H1 (cell line): ENCODE results near the gene STARD8.

Experiments
- CREB1 ChIP-seq: IDR thresholded peaks from 2 replicates; pipeline ENCODE4 v1.6.1; 2012; ENCODE audit warnings: inconsistent platforms
- CTCF ChIP-seq, 3 experiments: IDR thresholded peaks; 1 replicate in 2 of 3; 2 replicates in 1 of 3; pipeline versions ENCODE4 v1.5.1 to v1.6.1; 2011; ENCODE audit warnings: low read length in 3 of 3, mild to moderate bottlenecking in 3 of 3, inconsistent platforms in 2 of 3, low read depth in 1 of 3, moderate library complexity in 1 of 3; ENCODE audit not compliant: insufficient read depth in 1 of 3; ENCODE audit errors: control extremely low read depth in 1 of 3
- EGR1 ChIP-seq: IDR thresholded peaks from 2 replicates; pipeline ENCODE4 v1.6.1; 2011; ENCODE audit warnings: low read depth, low read length, borderline replicate concordance
- EZH2 ChIP-seq: fragments of 200-600 bp; sonication (generic); IDR thresholded peaks from 2 replicates; pipeline ENCODE4 v1.7.1; 2012; ENCODE audit warnings: low read depth, mild to moderate bottlenecking, moderate library complexity, low read length, inconsistent platforms; ENCODE audit not compliant: severe bottlenecking
- GTF2F1 ChIP-seq: IDR thresholded peaks from 2 replicates; pipeline ENCODE4 v1.6.1; 2012; ENCODE audit warnings: low read depth, low read length, improper control_type of control experiment, borderline replicate concordance
- JUN ChIP-seq: IDR thresholded peaks from 2 replicates; pipeline ENCODE4 v1.6.1; 2011; ENCODE audit warnings: low read depth, mild to moderate bottlenecking, improper control_type of control experiment, low read length
- JUND ChIP-seq: IDR thresholded peaks from 2 replicates; pipeline ENCODE4 v1.6.1; 2011; ENCODE audit warnings: mild to moderate bottlenecking, improper control_type of control experiment, low read length
- KDM5A ChIP-seq: fragments of 200-600 bp; IDR thresholded peaks from 2 replicates; pipeline ENCODE4 v1.7.1; 2012; ENCODE audit warnings: mild to moderate bottlenecking, low read length, inconsistent platforms, mixed read lengths
- TCF12 ChIP-seq: IDR thresholded peaks from 2 replicates; pipeline ENCODE4 v1.6.1; 2011; ENCODE audit warnings: low read depth, mild to moderate bottlenecking, low read length
- YY1 ChIP-seq: IDR thresholded peaks from 2 replicates; pipeline ENCODE4 v1.6.1; 2011; ENCODE audit warnings: low read depth, mild to moderate bottlenecking, low read length

GRCh38 chrX:68671221-68671620, 23.8 kb downstream of the STARD8 start:
- no peak for TF ChIP-seq CTCF (IDR thresholded peaks at IDR 0.05; ENCODE audit: control extremely low read depth in 1 of 3, insufficient read depth in 1 of 3, low read depth in 1 of 3, low read length in 3 of 3)
- TF ChIP-seq JUND = no peak
- TF ChIP-seq GTF2F1 = no peak
- TF ChIP-seq CREB1 = no peak
- no peak for TF ChIP-seq YY1
- TF ChIP-seq EGR1 = no peak
- no peak for TF ChIP-seq JUN
- TF ChIP-seq KDM5A = no peak
- TF ChIP-seq TCF12 = no peak
- TF ChIP-seq EZH2 = no peak
